Nephron progenitor cell (in vitro differentiated cells): ENCODE data around the gene KRTAP12-4.

ENCODE experiments used
- DNase-seq: peaks from one replicate; pipeline ENCODE4 v3.0.0; 2021
- H3K27ac Mint-ChIP-seq: 2 replicates; pipeline ENCODE4 v1.8.0; 2021; ENCODE audit warnings: mild to moderate bottlenecking, moderate library complexity, mixed read lengths
- H3K27me3 Mint-ChIP-seq: 2 replicates; pipeline ENCODE4 v1.8.0; 2021; ENCODE audit warnings: mild to moderate bottlenecking, low read depth, mixed read lengths; ENCODE audit not compliant: poor library complexity
- H3K36me3 Mint-ChIP-seq: 2 replicates; pipeline ENCODE4 v1.8.0; 2021; ENCODE audit warnings: low read depth, mixed read lengths
- H3K4me1 Mint-ChIP-seq: 2 replicates; pipeline ENCODE4 v1.8.0; 2021; ENCODE audit warnings: mixed read lengths
- H3K4me3 Mint-ChIP-seq: 2 replicates; pipeline ENCODE4 v1.8.0; 2021; ENCODE audit warnings: mild to moderate bottlenecking, moderate library complexity, mixed read lengths
- H3K9me3 Mint-ChIP-seq: 2 replicates; pipeline ENCODE4 v1.8.0; 2021; ENCODE audit warnings: mild to moderate bottlenecking, moderate library complexity, mixed read lengths
- TF ChIP-seq, protein P1 (sequence below): fragments of 200-600 bp; sonication (generic); IDR thresholded peaks from 2 replicates; pipeline ENCODE4 v1.5.0; 2021; ENCODE audit warnings: antibody characterized with exemption

KRTAP12-4 gene

DNA sequence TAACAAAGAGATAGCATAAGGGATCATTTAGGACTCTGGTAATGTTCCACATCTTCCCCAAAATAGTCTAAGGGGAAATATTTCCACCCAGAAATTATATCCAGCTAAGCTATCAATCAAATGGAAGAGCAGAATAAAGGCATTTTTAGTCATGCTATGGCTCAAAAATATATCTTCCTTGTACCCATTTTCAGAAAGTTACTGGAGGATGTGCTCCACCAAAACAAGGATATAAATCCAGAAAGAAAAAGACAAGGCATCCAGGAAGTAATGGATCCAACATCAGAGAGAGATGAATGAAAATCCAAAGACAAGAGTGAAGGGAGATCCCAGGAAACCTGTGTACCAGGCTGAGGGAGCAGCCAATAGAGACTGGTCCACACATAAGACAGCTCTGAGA, 45.3 kb downstream of the KRTAP12-4 start:
- H3K4me1 Mint-ChIP-seq, result peaks cover 4% of the 10 kb centered on the region
- peaks cover 9% of the 10 kb centered on the region for H3K27me3 Mint-ChIP-seq
- peaks cover 51% of the 10 kb centered on the region for H3K9me3 Mint-ChIP-seq
- no peak for DNase-seq
- TF ChIP-seq, protein P1, sequence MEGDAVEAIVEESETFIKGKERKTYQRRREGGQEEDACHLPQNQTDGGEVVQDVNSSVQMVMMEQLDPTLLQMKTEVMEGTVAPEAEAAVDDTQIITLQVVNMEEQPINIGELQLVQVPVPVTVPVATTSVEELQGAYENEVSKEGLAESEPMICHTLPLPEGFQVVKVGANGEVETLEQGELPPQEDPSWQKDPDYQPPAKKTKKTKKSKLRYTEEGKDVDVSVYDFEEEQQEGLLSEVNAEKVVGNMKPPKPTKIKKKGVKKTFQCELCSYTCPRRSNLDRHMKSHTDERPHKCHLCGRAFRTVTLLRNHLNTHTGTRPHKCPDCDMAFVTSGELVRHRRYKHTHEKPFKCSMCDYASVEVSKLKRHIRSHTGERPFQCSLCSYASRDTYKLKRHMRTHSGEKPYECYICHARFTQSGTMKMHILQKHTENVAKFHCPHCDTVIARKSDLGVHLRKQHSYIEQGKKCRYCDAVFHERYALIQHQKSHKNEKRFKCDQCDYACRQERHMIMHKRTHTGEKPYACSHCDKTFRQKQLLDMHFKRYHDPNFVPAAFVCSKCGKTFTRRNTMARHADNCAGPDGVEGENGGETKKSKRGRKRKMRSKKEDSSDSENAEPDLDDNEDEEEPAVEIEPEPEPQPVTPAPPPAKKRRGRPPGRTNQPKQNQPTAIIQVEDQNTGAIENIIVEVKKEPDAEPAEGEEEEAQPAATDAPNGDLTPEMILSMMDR, result no peak
- no peak overlapping the region for H3K4me3 Mint-ChIP-seq
- no peak overlapping the region for H3K27ac Mint-ChIP-seq
- peaks cover 13% of the 10 kb centered on the region for H3K36me3 Mint-ChIP-seq

DNA sequence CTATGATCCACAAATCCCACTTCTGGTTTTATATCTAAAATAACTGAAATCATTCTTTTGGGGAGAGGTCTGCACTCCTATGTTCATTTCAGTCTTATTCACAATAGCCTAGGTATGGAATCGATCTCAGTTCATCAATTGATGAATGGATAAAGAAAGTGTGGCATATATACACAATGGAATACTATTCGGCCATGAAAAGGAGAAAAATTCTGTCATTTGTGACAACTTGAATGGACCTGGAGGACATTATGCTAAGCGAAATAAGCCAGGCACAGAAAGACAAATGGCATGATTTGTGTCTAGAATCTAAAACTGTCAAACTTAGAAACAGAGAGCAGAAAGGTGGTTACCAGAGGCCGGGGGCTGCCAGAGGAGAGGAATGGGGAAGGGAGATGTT, 48.0 kb downstream of the KRTAP12-4 start:
- H3K36me3 Mint-ChIP-seq, result peaks cover 13% of the 10 kb centered on the region
- no peak overlapping the region for H3K4me3 Mint-ChIP-seq
- peaks cover 5% of the 10 kb centered on the region for H3K4me1 Mint-ChIP-seq
- H3K27ac Mint-ChIP-seq, result no peak overlapping the region
- H3K27me3 Mint-ChIP-seq, result peaks cover 8% of the 10 kb centered on the region
- no peak for DNase-seq
- TF ChIP-seq, protein P1, result no peak
- peaks cover 42% of the 10 kb centered on the region for H3K9me3 Mint-ChIP-seq
